ENCODE results near the gene TLX2.
"Not testable (repeated sequence)": the region's sequence is repeated elsewhere in the genome, so short reads cannot be mapped to it uniquely, and the experiment has no call there.

Gene TLX2

GRCh38 chr2:74554820-74555531, 40.7 kb downstream of the TLX2 start:
- DNase-seq (ENCODE audit: low read depth in 2 of 2), result peak in 1 of 2 donors; percentile 23

GRCh38 chr2:74555610-74556103, 41.4 kb downstream of the TLX2 start:
- DNase-seq (ENCODE audit: low read depth in 2 of 2), result no peak

DNA sequence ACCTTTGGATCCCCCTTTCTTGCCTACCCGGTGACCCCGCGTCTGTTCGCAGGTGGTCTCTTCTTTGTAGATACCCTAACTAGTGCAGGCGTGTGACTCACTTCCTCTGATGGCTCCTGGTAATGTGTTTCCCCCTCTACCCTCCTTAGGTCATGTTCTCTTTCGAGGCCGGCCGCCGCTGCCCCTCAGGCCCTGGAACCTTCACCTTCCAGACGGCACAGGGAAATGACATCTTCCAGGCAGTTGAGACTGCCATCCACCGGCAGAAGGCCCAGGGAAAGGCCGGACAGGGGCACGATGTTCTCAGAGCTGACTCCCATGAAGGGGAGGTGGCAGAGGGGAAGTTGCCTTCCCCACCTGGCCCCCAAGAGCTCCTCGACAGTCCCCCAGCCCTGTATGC, 41.9 kb downstream of the TLX2 start:
- DNase-seq (ENCODE audit: low read depth in 2 of 2), result no peak

DNA sequence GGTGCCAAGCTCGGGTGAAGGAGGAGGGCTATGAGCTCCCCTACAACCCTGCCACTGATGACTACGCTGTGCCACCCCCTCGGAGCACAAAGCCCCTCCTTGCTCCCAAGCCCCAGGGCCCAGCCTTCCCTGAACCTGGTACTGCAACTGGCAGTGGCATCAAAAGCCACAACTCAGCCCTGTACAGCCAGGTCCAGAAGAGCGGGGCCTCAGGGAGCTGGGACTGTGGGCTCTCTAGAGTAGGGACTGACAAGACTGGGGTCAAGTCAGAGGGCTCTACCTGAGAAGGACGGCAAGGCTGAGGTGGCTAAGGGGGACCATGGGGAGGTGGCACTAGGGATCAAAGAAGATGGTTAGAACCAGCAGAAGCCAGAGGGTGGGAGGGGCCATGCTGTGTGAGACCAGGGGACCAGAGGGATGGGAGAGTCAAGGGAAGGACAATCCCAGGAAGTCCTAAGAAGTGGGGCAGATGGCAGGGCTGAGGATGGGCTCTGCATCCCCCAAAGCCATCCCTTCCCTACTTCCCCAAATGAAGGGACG, 42.7 kb downstream of the TLX2 start:
- DNase-seq (ENCODE audit: low read depth in 2 of 2), result no peak

DNA sequence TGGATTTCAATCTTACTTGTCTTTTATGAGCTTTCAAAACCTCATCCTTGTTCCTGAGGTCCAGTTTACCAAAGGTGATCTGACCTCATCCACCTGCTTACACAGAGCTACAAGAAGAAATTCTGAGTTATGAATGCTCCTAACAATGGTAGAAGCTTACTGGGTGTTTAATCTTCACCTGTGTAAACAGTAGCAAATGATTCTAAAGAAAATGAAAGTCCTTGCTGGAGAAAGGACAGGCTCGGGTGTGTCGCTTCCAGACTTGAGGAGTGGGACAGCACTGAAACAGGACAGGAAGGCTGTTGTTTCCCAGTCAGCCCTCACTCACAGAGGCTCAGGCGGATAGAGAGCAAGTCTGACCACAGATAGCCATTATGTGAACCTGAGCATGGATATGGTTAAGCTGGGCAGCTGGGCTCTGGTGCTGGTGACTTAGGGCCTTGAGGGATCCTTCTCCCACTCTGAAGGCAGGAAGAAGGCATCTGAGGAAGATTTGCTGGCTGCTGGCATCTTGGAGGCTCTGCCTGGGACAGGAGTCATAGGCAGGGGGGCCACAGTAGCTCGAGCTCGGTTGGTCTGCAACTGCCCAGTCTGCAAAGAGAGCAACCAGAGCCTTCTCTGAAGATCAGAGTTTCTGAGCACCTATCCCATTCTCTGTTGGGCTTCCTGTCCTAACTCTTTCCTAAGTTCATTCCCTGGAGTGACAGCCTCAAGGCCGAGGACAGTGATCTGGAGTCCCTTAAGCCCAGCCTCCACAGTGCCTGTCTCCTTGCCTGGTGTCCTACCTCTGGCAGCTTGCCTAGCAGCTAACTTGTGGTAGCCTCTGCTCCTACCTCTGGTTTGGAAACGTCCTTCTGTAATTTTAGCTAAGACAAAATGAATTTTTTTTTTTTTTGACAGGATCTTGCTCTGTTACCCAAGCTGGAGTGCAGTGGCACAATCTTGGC, 44.3 kb downstream of the TLX2 start:
- no peak for DNase-seq (ENCODE audit: low read depth in 2 of 2)

GRCh38 chr2:74559912-74560311, 45.7 kb downstream of the TLX2 start:
- DNase-seq (ENCODE audit: low read depth in 2 of 2), result no peak

GRCh38 chr2:74560591-74560990, 46.3 kb downstream of the TLX2 start:
- DNase-seq (ENCODE audit: low read depth in 2 of 2), result no peak

DNA sequence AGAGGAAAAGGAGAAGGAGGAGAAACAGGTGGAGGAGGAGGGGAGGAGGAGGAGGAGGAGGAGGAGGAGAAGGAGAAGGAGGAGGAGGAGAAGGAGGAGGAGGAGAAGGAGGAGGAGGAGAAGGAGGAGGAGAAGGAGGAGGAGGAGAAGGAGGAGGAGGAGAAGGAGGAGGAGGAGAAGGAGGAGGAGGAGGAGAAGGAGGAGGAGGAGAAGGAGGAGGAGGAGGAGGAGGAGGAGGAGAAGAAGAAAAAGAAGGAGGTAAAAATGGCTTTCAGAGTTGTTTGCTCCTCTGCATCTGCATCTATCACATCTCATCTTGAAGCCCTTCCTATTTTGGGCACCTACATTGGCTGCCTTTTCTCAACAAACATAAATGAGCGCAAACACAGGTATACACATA, 46.8 kb downstream of the TLX2 start:
- not testable (repeated sequence) for DNase-seq (ENCODE audit: low read depth in 2 of 2)

- DNase-seq (ENCODE audit: low read depth in 2 of 2), result no peak
Measured at GRCh38 chr2:74562126-74562775, 48.0 kb downstream of the TLX2 start.

DNA sequence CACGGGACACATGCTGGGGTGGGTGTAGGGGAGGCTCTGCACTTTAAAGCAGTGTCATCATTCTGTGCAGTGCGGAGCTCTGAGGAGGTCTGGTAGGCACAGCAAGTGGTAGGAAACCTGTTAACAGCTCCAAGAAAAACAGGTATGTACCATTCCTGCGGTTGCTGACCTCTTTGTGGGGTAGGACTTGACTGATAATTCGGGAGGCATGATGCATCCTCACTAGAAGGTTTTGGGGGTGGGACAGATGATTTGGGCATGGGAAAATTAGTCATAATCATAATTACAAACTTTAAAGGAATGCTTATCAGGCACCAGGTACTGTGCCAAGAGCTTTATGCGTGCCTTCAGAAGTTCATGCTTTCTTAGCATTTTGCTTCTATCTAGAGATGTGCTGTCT, 50.0 kb downstream of the TLX2 start:
- DNase-seq (ENCODE audit: low read depth in 2 of 2), result no peak

DNA sequence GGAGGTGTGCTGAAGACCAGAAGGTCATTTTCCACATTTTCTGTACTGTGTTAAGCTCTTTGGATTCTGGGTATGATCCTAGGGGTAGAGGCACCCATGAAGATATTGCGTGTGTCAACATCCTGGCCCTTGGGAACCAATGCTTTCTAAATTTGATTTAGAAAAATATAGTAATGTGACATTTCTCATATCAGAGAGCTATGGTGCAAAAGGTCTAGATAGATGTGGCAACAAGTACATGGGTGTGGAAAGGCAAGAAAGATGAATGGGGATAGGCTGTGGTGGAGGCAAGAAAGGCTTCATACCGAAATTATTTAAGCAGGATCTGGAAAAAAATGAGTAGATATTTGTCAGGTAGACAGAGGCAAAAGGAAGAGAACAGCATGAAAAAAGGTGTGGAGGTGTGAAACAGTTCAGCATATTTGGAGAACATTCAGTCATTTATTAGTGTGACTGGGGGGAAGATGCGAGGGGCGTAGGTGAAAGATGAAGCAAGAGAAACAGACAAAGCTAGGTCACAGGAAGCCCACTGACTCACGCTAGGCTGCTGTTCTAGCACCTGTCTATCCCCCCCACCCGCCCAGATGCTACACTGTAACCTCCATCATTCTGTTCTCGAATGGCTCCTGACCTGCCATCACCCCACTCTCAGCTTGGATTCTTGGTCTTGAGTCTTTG, 52.0 kb downstream of the TLX2 start:
- no peak for DNase-seq (ENCODE audit: low read depth in 2 of 2)

DNA sequence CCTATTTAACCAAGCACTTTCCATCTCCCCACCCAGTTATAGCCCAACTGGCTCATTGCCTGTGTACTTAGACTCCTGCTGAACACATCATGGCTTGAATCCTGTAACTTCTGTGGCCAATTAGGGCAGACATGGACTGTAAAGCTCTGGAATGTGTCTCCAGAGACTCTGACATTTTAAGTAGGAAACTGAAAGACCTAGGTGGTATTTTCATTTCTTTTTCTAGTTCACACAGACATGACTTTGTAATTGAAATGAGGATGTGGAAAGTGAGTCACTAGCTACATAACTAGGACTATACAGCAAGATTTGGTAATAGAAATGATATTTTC, 52.5 kb downstream of the TLX2 start:
- no peak for DNase-seq (ENCODE audit: low read depth in 2 of 2)

Measured in stimulated activated CD4-positive, alpha-beta T cell treated with anti-CD3 and anti-CD28 coated beads, Interleukin-4, amount 100 ng/mL, for 48 hours (primary cell).